Retinal pigment epithelial cell (primary cell): ENCODE measurements around the gene RBM23.
"Not testable (repeated sequence)": the region's sequence is repeated elsewhere in the genome, so short reads cannot be mapped to it uniquely, and the experiment has no call there.

ENCODE experiments used
- DNase-seq: peaks from one replicate; pipeline ENCODE4 v3.0.0-alpha.2; 2010; ENCODE audit warnings: low read depth
- H3K4me3 ChIP-seq: 2 replicates; pipeline ENCODE4 v1.5.1; 2011; ENCODE audit warnings: mild to moderate bottlenecking, low read length, control low read depth, moderate library complexity
- CTCF ChIP-seq: conservative IDR thresholded peaks from 2 replicates; pipeline ENCODE4 v1.5.1; 2011; ENCODE audit warnings: low read depth, low read length, control low read depth, inconsistent platforms

Gene RBM23

DNA sequence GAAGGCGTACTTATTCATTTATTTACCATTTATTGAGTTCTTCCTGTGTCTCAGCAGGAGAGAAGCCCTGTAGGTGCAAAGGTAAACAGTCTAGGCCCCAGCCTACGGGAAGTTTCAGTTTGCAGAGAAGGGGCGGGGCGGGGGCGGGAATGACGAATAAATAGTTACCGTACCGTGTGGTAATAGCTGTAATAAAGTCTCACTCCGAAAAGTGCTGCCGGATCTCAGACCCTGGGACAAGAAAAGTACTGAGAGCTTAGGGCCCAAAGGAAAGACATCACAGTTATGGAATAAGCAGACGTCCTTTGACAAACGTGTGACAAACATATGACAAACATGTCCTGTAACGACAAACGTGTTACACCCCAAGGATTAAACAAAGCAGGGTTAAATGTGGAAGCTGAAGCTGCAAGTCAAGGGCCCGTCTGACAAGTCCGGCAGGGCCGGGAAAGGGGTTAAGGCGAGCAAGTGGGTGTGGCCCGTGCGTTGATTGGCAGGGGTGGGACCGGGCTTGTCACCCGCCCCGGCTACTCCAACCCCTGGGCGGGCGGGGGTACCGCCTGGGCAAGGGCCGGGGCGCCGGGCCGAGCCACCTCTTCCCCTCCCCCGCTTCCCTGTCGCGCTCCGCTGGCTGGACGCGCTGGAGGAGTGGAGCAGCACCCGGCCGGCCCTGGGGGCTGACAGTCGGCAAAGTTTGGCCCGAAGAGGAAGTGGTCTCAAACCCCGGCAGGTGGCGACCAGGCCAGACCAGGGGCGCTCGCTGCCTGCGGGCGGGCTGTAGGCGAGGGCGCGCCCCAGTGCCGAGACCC lies 47.5 kb downstream of the RBM23 start, which contains the start of gene LRP10:
Gene LRP10 (plus strand): TSS at position 517 of the 809 bp plus-strand sequence. CDS start 564 bp downstream, outside the sequence.
- no peak for TF ChIP-seq CTCF
- peak within 1 kb of the TSS; percentile 85 for H3K4me3 ChIP-seq
- DNase-seq: peak; percentile 66

- TF ChIP-seq CTCF: no peak
- H3K4me3 ChIP-seq: peak overlapping the region; percentile 85
- DNase-seq: no peak
Measured at GRCh38 chr14:22870811-22871223, 48.1 kb downstream of the RBM23 start.

DNA sequence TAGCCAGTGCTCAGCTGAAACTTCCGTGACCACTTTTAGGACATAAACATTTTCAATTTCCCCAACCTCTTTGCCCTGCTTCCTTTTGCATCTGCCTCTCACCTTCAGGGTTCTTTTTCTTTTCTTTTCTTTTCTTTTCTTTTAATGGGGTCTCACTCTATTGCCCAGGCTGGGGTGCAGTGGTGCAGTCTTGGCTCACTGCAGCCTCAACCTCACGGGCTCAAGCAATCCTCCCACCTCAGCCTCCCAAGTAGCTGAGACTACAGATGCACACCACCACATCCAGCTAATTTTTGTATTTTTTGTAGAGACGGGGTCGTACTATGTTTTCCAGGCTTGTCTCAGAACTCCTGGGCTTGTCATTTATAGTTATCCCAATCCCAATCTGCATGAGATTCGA lies 52.1 kb downstream of the RBM23 start:
- TF ChIP-seq CTCF: no peak
- DNase-seq: no peak
- H3K4me3 ChIP-seq: no peak overlapping the region

GRCh38 chr14:22865424-22866405 lies 53.2 kb downstream of the RBM23 start:
- TF ChIP-seq CTCF: peak; percentile 33
- DNase-seq: no peak
- no peak overlapping the region for H3K4me3 ChIP-seq

GRCh38 chr14:22864979-22865378 lies 54.0 kb downstream of the RBM23 start:
- TF ChIP-seq CTCF: no peak
- no peak overlapping the region for H3K4me3 ChIP-seq
- DNase-seq: no peak

- TF ChIP-seq CTCF: no peak
- H3K4me3 ChIP-seq: no peak overlapping the region
- DNase-seq: no peak
Measured at GRCh38 chr14:22861651-22862050, 57.3 kb downstream of the RBM23 start.

- H3K4me3 ChIP-seq, DNase-seq: not testable (repeated sequence)
Measured at GRCh38 chr14:22860377-22860776, 58.6 kb downstream of the RBM23 start.
